ENCODE data around the gene CTAGE1. TPM values are rescaled to one million over a fixed set of nuclear protein-coding genes. Genes with fewer than 3 reads are reported as not detected.
"Not testable (repeated sequence)": the region's sequence is repeated elsewhere in the genome, so short reads cannot be mapped to it uniquely, and the experiment has no call there.

The CTAGE1 gene
- total RNA-seq, 4 donors from 2014 or later: not detected

- DNase-seq (ENCODE audit: low spot score in 2 of 2): no peak
- intact Hi-C loops (cut with DNase I; ENCODE audit: low total_unique reads): no loop called here
- TF ChIP-seq, protein P1, sequence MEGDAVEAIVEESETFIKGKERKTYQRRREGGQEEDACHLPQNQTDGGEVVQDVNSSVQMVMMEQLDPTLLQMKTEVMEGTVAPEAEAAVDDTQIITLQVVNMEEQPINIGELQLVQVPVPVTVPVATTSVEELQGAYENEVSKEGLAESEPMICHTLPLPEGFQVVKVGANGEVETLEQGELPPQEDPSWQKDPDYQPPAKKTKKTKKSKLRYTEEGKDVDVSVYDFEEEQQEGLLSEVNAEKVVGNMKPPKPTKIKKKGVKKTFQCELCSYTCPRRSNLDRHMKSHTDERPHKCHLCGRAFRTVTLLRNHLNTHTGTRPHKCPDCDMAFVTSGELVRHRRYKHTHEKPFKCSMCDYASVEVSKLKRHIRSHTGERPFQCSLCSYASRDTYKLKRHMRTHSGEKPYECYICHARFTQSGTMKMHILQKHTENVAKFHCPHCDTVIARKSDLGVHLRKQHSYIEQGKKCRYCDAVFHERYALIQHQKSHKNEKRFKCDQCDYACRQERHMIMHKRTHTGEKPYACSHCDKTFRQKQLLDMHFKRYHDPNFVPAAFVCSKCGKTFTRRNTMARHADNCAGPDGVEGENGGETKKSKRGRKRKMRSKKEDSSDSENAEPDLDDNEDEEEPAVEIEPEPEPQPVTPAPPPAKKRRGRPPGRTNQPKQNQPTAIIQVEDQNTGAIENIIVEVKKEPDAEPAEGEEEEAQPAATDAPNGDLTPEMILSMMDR (IDR thresholded peaks at IDR 0.05): no peak
- no peak for TF ChIP-seq POLR2A (IDR thresholded peaks at IDR 0.05)
- WGBS, 2 donors: 23 to 28% methylated on average over 7 of the region's 7 CpGs
- H3K4me3 ChIP-seq (ENCODE audit: low read depth, poor library complexity, severe bottlenecking): no peak overlapping the region
Measured at GRCh38 chr18:22451796-22452195, 34.1 kb upstream of the CTAGE1 start.

GRCh38 chr18:22450766-22451165 is 33.1 kb upstream of the CTAGE1 start:
- H3K4me3 ChIP-seq (ENCODE audit: low read depth, poor library complexity, severe bottlenecking); intact Hi-C loops (cut with DNase I; ENCODE audit: low total_unique reads); DNase-seq (ENCODE audit: low spot score in 2 of 2): not testable (repeated sequence)
- WGBS, 2 donors: 89 to 92% methylated on average over 3 of the region's 3 CpGs

GRCh38 chr18:22450318-22450717 is 32.6 kb upstream of the CTAGE1 start:
- H3K4me3 ChIP-seq (ENCODE audit: low read depth, poor library complexity, severe bottlenecking); DNase-seq (ENCODE audit: low spot score in 2 of 2); intact Hi-C loops (cut with DNase I; ENCODE audit: low total_unique reads): not testable (repeated sequence)
- WGBS, 2 donors: 36 to 42% methylated on average over 1 of the region's 1 CpG

GRCh38 chr18:22449753-22450152 is 32.0 kb upstream of the CTAGE1 start:
- intact Hi-C loops (cut with DNase I; ENCODE audit: low total_unique reads): loop anchor here (10.0 kb wide), 1 partner anchor 55 kb away; no protein-coding TSS in a partner anchor
- not testable (repeated sequence) for H3K4me3 ChIP-seq (ENCODE audit: low read depth, poor library complexity, severe bottlenecking); DNase-seq (ENCODE audit: low spot score in 2 of 2)

- no peak overlapping the region for H3K4me3 ChIP-seq (ENCODE audit: low read depth, poor library complexity, severe bottlenecking)
- no peak for DNase-seq (ENCODE audit: low spot score in 2 of 2)
- TF ChIP-seq, protein P1 (IDR thresholded peaks at IDR 0.05): no peak
- no peak for TF ChIP-seq POLR2A (IDR thresholded peaks at IDR 0.05)
- intact Hi-C loops (cut with DNase I; ENCODE audit: low total_unique reads): loop anchor here (10.0 kb wide), 1 partner anchor 57 kb away; no protein-coding TSS in a partner anchor
Measured at GRCh38 chr18:22448238-22448637, 30.5 kb upstream of the CTAGE1 start.

DNA sequence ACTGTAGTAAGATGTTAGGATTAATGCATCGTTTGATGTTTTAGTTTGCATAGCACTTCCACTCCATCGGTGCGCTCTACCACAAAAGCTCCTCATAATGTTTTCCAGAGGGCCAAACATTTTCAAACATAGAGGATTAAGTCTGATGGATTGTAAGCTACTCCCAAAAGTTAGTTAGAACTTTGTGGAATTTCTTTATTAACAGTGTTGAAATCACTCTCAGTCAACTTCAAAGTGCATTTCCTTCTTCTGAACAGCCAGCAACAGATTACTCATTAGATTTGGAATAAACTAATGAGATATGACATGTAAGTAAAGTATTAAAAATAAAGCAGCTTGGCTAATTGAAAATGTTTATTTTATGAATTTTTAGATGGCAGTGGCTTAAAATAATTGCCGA is 30.1 kb upstream of the CTAGE1 start:
- no peak overlapping the region for H3K4me3 ChIP-seq (ENCODE audit: low read depth, poor library complexity, severe bottlenecking)
- intact Hi-C loops (cut with DNase I; ENCODE audit: low total_unique reads): loop anchor here (10.0 kb wide), 1 partner anchor 57 kb away; no protein-coding TSS in a partner anchor
- no peak for DNase-seq (ENCODE audit: low spot score in 2 of 2)
- TF ChIP-seq POLR2A (IDR thresholded peaks at IDR 0.05): no peak
- TF ChIP-seq, protein P1 (IDR thresholded peaks at IDR 0.05): no peak
- WGBS, 2 donors: 76 to 81% methylated on average over 4 of the region's 4 CpGs

DNA sequence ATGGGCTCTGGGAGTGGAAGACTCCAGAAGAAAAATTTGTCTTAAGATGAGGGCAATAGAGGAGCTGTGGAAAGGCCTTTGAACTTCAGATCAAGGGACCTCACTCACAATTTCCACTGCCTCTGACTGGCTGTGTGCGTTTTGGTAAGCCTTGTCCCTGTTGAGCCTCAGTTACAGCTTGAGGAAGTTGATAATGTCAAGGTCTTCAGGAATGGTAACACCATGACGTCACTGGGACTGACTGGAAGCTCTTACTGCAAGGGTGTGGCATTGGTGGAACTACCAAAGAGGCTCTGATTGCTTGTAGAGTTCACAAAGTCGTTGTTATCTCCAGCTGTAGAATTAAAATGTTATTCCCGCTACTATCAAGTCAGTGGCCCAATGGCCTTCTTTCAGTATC is 29.2 kb upstream of the CTAGE1 start:
- no peak for TF ChIP-seq POLR2A (IDR thresholded peaks at IDR 0.05)
- TF ChIP-seq, protein P1 (IDR thresholded peaks at IDR 0.05): no peak
- DNase-seq (ENCODE audit: low spot score in 2 of 2): no peak
- H3K4me3 ChIP-seq (ENCODE audit: low read depth, poor library complexity, severe bottlenecking): no peak overlapping the region
- 74 to 80% methylated on average over 4 of the region's 4 CpGs for WGBS, 2 donors
- intact Hi-C loops (cut with DNase I; ENCODE audit: low total_unique reads): loop anchor here (10.0 kb wide), 1 partner anchor 58 kb away; no protein-coding TSS in a partner anchor

All from lower leg skin (tissue), 4 donors.